ENCODE results near the gene EXTL1.

Gene EXTL1

GRCh38 chr1:26025060-26025459 is 3.5 kb downstream of the EXTL1 start:
- no peak for FAIRE-seq

- no peak for FAIRE-seq
These were observed 3.9 kb downstream of the EXTL1 start for GRCh38 chr1:26025517-26025916.

- FAIRE-seq = no peak
These were observed 6.3 kb downstream of the EXTL1 start for GRCh38 chr1:26027716-26028489.

- FAIRE-seq = no peak
These were observed 7.0 kb downstream of the EXTL1 start for GRCh38 chr1:26028490-26028980.

- FAIRE-seq = no peak
These were observed 7.7 kb downstream of the EXTL1 start for GRCh38 chr1:26029054-26029863.

- FAIRE-seq = no peak
These were observed 8.4 kb downstream of the EXTL1 start for GRCh38 chr1:26029864-26030481.

- no peak for FAIRE-seq
These were observed 9.6 kb downstream of the EXTL1 start for GRCh38 chr1:26031196-26031595.

- FAIRE-seq = no peak
These were observed 10.1 kb downstream of the EXTL1 start for GRCh38 chr1:26031611-26032220.

GRCh38 chr1:26032656-26033357 is 11.2 kb downstream of the EXTL1 start:
- no peak for FAIRE-seq

- no peak for FAIRE-seq
These were observed 13.1 kb downstream of the EXTL1 start for GRCh38 chr1:26034504-26035202.

- FAIRE-seq = no peak
These were observed 13.8 kb downstream of the EXTL1 start for GRCh38 chr1:26035203-26035958.

- FAIRE-seq = no peak
These were observed 14.6 kb downstream of the EXTL1 start for GRCh38 chr1:26035959-26036755.

GRCh38 chr1:26036756-26037281 is 15.2 kb downstream of the EXTL1 start:
- no peak for FAIRE-seq

- FAIRE-seq = no peak
These were observed 16.3 kb downstream of the EXTL1 start for GRCh38 chr1:26037904-26038303.

- no peak for FAIRE-seq
These were observed 16.9 kb downstream of the EXTL1 start for GRCh38 chr1:26038477-26038876.

- no peak for FAIRE-seq
These were observed 17.3 kb downstream of the EXTL1 start for GRCh38 chr1:26038904-26039303.

GRCh38 chr1:26041401-26041800 is 19.8 kb downstream of the EXTL1 start:
- FAIRE-seq = no peak

GRCh38 chr1:26041978-26042377 is 20.4 kb downstream of the EXTL1 start:
- FAIRE-seq = no peak

GRCh38 chr1:26043765-26044164 is 22.2 kb downstream of the EXTL1 start:
- FAIRE-seq = no peak

GRCh38 chr1:26044414-26044813 is 22.8 kb downstream of the EXTL1 start:
- FAIRE-seq = no peak

Measured in endometrium (tissue), 2 donors.